ENCODE measurements around the gene MPPED1.

DNA sequence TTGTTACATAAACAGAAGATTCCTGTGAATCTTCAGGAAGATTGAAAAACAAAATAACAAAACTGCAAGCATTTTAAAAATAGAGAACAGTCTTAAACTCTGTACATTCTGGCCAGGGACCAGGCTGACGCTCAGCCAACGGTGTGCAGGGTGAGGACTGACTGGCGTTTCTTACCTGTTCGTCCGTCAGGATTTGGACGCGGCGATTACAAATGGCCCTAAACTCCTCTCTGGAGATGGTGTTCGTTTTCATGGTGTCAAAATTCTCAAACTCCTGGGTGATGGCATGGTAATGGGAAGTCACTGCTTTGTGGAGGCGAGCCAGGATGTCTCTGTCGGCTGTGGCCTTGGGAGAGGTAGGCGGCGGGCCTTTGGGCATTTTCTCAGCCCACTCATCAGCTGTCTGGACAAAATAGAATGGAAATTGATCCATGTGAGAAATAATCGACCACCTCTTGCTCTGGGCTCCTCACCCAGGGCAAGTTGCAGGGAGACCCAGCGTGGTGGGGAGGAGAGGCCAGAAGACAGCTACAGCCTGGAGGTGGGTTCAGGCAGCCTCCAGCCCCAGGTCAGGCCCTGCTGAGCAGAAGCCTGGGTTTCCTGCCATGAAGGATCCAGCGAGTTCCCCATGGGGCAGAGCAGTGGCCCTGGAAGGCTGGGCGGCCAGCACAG lies 143.0 kb downstream of the MPPED1 start:
- TF ChIP-seq, protein P1, sequence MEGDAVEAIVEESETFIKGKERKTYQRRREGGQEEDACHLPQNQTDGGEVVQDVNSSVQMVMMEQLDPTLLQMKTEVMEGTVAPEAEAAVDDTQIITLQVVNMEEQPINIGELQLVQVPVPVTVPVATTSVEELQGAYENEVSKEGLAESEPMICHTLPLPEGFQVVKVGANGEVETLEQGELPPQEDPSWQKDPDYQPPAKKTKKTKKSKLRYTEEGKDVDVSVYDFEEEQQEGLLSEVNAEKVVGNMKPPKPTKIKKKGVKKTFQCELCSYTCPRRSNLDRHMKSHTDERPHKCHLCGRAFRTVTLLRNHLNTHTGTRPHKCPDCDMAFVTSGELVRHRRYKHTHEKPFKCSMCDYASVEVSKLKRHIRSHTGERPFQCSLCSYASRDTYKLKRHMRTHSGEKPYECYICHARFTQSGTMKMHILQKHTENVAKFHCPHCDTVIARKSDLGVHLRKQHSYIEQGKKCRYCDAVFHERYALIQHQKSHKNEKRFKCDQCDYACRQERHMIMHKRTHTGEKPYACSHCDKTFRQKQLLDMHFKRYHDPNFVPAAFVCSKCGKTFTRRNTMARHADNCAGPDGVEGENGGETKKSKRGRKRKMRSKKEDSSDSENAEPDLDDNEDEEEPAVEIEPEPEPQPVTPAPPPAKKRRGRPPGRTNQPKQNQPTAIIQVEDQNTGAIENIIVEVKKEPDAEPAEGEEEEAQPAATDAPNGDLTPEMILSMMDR (conservative IDR thresholded peaks at IDR 0.05; ENCODE audit: low read depth, low read length): no peak
- no peak for TF ChIP-seq EZH2 (IDR thresholded peaks at IDR 0.05; ENCODE audit: borderline replicate concordance, low read depth, low read length, poor library complexity, severe bottlenecking)

All from A673 (cell line).